Left ventricle myocardium superior (tissue), 1 donor: ENCODE data around the gene GRIFIN. TPM values are rescaled to one million over a fixed set of nuclear protein-coding genes. Genes with fewer than 3 reads are reported as not detected.

ENCODE experiments used
- total RNA-seq: library from RNA; stranded (reverse); fragmentation: NEBNext Ultra II Directional; extraction: Animal tissue kit (Norgen Biotek cat#: 25700); gene quantifications from one replicate; pipeline ENCODE4 v1.2.1, GENCODE V29; 2021
- donor health status: DM: no; HTN: yes; CAD: no; lungs with severe emphysema.

Gene GRIFIN
- total RNA-seq, 1 donor from 2014 or later = not detected

Other genes starting within 250 kb of the GRIFIN start
- gene MAD1L1, start 243.5 kb downstream of the GRIFIN start, total RNA-seq = 19.1 TPM
- 23.5 TPM for gene MRM2, start 234.2 kb downstream of the GRIFIN start, total RNA-seq
- 13.2 TPM for gene NUDT1, start 234.2 kb downstream of the GRIFIN start, total RNA-seq
- gene SNX8, start 162.0 kb downstream of the GRIFIN start, total RNA-seq = 16.7 TPM
- gene EIF3B, start 121.6 kb downstream of the GRIFIN start, total RNA-seq = 79.0 TPM
- gene CHST12, start 72.8 kb downstream of the GRIFIN start, total RNA-seq = 15.1 TPM
- 6.4 TPM for gene LFNG, start 43.4 kb upstream of the GRIFIN start, total RNA-seq
- gene BRAT1, start 79.1 kb upstream of the GRIFIN start, total RNA-seq = 16.5 TPM
- 11.9 TPM for gene IQCE, start 82.6 kb upstream of the GRIFIN start, total RNA-seq
- 10.5 TPM for gene TTYH3, start 155.6 kb upstream of the GRIFIN start, total RNA-seq
- gene AMZ1, start 211.8 kb upstream of the GRIFIN start, total RNA-seq = 0.05 TPM